Keratinocyte (primary cell): ENCODE results near the gene RAB19. TPM values are rescaled to one million over a fixed set of nuclear protein-coding genes. Genes with fewer than 3 reads are reported as not detected.

Source experiments
- DNase-seq: peaks from one replicate; pipeline ENCODE4 v3.0.0-alpha.2; 2011; ENCODE audit warnings: low read depth, missing footprints, low spot score
- FAIRE-seq: peaks from 2 replicates; lab custom pipeline; 2011; peaks lifted over from hg19 to GRCh38; lab: Jason Lieb, UNC
- H2AFZ ChIP-seq: 2 replicates; pipeline ENCODE4 v1.6.0; 2012; ENCODE audit warnings: low read length, control low read depth, inconsistent platforms; ENCODE audit not compliant: control insufficient read depth
- H3K27ac ChIP-seq: 2 replicates; pipeline ENCODE4 v1.5.1; 2011; ENCODE audit warnings: low read length; ENCODE audit not compliant: control insufficient read depth, insufficient read depth
- H3K27me3 ChIP-seq: 3 replicates; pipeline ENCODE4 v1.6.0; 2011; ENCODE audit warnings: low read length; ENCODE audit not compliant: control insufficient read depth, insufficient read depth; ENCODE audit errors: extremely low read depth
- H3K36me3 ChIP-seq, 2 experiments: 2 replicates in 1 of 2; 3 replicates in 1 of 2; pipeline ENCODE4 v1.5.1; 2011; ENCODE audit warnings: low read length in 2 of 2, mild to moderate bottlenecking in 1 of 2; ENCODE audit not compliant: control insufficient read depth in 2 of 2, insufficient read depth in 2 of 2; ENCODE audit errors: extremely low read depth in 1 of 2
- H3K4me1 ChIP-seq: 3 replicates; pipeline ENCODE4 v1.5.1; 2011; ENCODE audit warnings: low read length; ENCODE audit not compliant: control insufficient read depth, insufficient read depth; ENCODE audit errors: extremely low read depth
- H3K4me2 ChIP-seq: 3 replicates; pipeline ENCODE4 v1.6.0; 2011; ENCODE audit warnings: low read depth, low read length; ENCODE audit not compliant: control insufficient read depth, insufficient read depth; ENCODE audit errors: extremely low read depth
- H3K4me3 ChIP-seq, 3 experiments: fragments of 200-600 bp in 1 of 3; sonication (generic) in 1 of 3; 2 replicates in 2 of 3; 3 replicates in 1 of 3; pipeline ENCODE4 v1.5.1; 2011 to 2016; ENCODE audit warnings: low read length in 3 of 3, mild to moderate bottlenecking in 3 of 3, control low read depth in 2 of 3, inconsistent platforms in 1 of 3, low read depth in 1 of 3, mixed read lengths in 1 of 3, mixed run types in 1 of 3, moderate library complexity in 1 of 3; ENCODE audit not compliant: control insufficient read depth in 2 of 3, insufficient read depth in 2 of 3; ENCODE audit errors: extremely low read depth in 1 of 3
- H3K79me2 ChIP-seq: 2 replicates; pipeline ENCODE4 v1.6.0; 2012; ENCODE audit warnings: low read length; ENCODE audit not compliant: control insufficient read depth, insufficient read depth
- H3K9ac ChIP-seq: 3 replicates; pipeline ENCODE4 v1.6.0; 2011; ENCODE audit warnings: low read length; ENCODE audit not compliant: control insufficient read depth, insufficient read depth; ENCODE audit errors: extremely low read depth
- H3K9me1 ChIP-seq: 3 replicates; pipeline ENCODE4 v1.6.0; 2011; ENCODE audit warnings: low read length; ENCODE audit not compliant: control insufficient read depth, insufficient read depth; ENCODE audit errors: extremely low read depth
- H3K9me3 ChIP-seq: 2 replicates; pipeline ENCODE4 v1.5.1; 2012; ENCODE audit warnings: low read depth, low read length; ENCODE audit not compliant: control insufficient read depth
- H4K20me1 ChIP-seq: 3 replicates; pipeline ENCODE4 v1.6.0; 2011; ENCODE audit warnings: low read length; ENCODE audit not compliant: control insufficient read depth, insufficient read depth; ENCODE audit errors: extremely low read depth
- CTCF ChIP-seq, 3 experiments: IDR thresholded peaks in 1 of 3; conservative IDR thresholded peaks in 1 of 3; optimal IDR thresholded peaks in 1 of 3; 2 replicates in 2 of 3; 3 replicates in 1 of 3; pipeline versions ENCODE3 to v1.5.1; 2011; ENCODE audit warnings: low read length in 3 of 3, mild to moderate bottlenecking in 3 of 3, moderate library complexity in 2 of 3, control low read depth in 1 of 3, inconsistent platforms in 1 of 3; ENCODE audit not compliant: insufficient read depth in 2 of 3; ENCODE audit errors: extremely low read depth in 1 of 3
- EZH2 ChIP-seq: IDR thresholded peaks from one replicate; pipeline ENCODE4 v1.6.1; 2012; ENCODE audit warnings: inconsistent platforms, mild to moderate bottlenecking, low read length, moderate library complexity
- dilution Hi-C: fragments of 300-500 bp; cut with MboI; formaldehyde crosslinking; loops from one replicate; pipeline ENCODE4 v1.7.0; 2020; ENCODE audit warnings: low sequenced_read_pairs; ENCODE audit not compliant: extremely low pct_ligation_motif_present
- polyA plus RNA-seq, 5 experiments: library from polyadenylated mRNA; depleted of rRNA in 3 of 5; stranded (reverse) in 3 of 5; stranded (forward) in 1 of 5; unstranded in 1 of 5; fragments of >200 nt; gene quantifications; 1 replicate in 1 of 5; 2 replicates in 3 of 5; 3 replicates in 1 of 5; pipeline versions ENCODE4 v1.2.1 to v1.2.3, GENCODE V29; 2011 to 2012; ENCODE audit warnings: missing spikeins in 2 of 5, low read depth in 1 of 5, low replicate concordance in 1 of 5

RAB19 gene
- polyA plus RNA-seq, 1 donor (not counting 4 experiments of a cell fraction or from before 2014, with no cell fraction given): not detected

- no peaks in the 10 kb centered on the region for H3K79me2 ChIP-seq
- FAIRE-seq: no peak
- H3K27me3 ChIP-seq: no peaks in the 10 kb centered on the region
Measured at GRCh38 chr7:140446467-140446866, 42.6 kb downstream of the RAB19 start.

GRCh38 chr7:140447841-140448240 lies 44.0 kb downstream of the RAB19 start:
- Histone ChIP-seq H3K79me2 (no peaks in the 10 kb centered on the region), H3K9ac (no peak overlapping the region), H3K27ac (no peak overlapping the region), H3K36me3 (no peaks in the 10 kb centered on the region), H3K4me3 (no peak overlapping the region), H3K9me3 (no peaks in the 10 kb centered on the region), H3K9me1 (no peaks in the 10 kb centered on the region), H3K4me1 (no peaks in the 10 kb centered on the region), H3K27me3 (no peaks in the 10 kb centered on the region), H4K20me1 (no peaks in the 10 kb centered on the region), H2AFZ (no peak overlapping the region), H3K4me2 (no peak overlapping the region)
- FAIRE-seq (no peak), DNase-seq (no peak)
- dilution Hi-C loops: no loop called here
- TF ChIP-seq EZH2: no peak
- no peak for TF ChIP-seq CTCF (optimal IDR thresholded peaks at IDR 0.05 in 1 of 3, IDR thresholded peaks at IDR 0.05 in 1 of 3, conservative IDR thresholded peaks at IDR 0.05 in 1 of 3; ENCODE audit: extremely low read depth in 1 of 3, insufficient read depth in 2 of 3, low read length in 3 of 3)

More at GRCh38 chr7:140446467-140446866, 42.6 kb downstream of the RAB19 start:
- H3K4me1 ChIP-seq: no peaks in the 10 kb centered on the region
- no peaks in the 10 kb centered on the region for H3K36me3 ChIP-seq
- H3K9me3 ChIP-seq: no peaks in the 10 kb centered on the region
- no peak overlapping the region for H3K4me3 ChIP-seq
- H3K9me1 ChIP-seq: no peaks in the 10 kb centered on the region
- no peak overlapping the region for H3K27ac ChIP-seq
- H3K9ac ChIP-seq: no peak overlapping the region
- DNase-seq: no peak
- no peaks in the 10 kb centered on the region for H4K20me1 ChIP-seq
- dilution Hi-C loops: no loop called here
- H3K4me2 ChIP-seq: no peak overlapping the region
- H2AFZ ChIP-seq: no peak overlapping the region
- no peak for TF ChIP-seq EZH2
- peak in 1 of 3 experiments; percentile 7 for TF ChIP-seq CTCF (optimal IDR thresholded peaks at IDR 0.05 in 1 of 3, IDR thresholded peaks at IDR 0.05 in 1 of 3, conservative IDR thresholded peaks at IDR 0.05 in 1 of 3; ENCODE audit: extremely low read depth in 1 of 3, insufficient read depth in 2 of 3, low read length in 3 of 3)
